ENCODE results near the gene DISP2. TPM values are rescaled to one million over a fixed set of nuclear protein-coding genes. Genes with fewer than 3 reads are reported as not detected.

DISP2 gene
- total and polyA plus RNA-seq, 9 of the 15 experiments (the other 6 are each of a cell fraction or from before 2014, with no cell fraction given) = 0.06 to 0.89 (median 0.15) TPM; not detected in 1

DNA sequence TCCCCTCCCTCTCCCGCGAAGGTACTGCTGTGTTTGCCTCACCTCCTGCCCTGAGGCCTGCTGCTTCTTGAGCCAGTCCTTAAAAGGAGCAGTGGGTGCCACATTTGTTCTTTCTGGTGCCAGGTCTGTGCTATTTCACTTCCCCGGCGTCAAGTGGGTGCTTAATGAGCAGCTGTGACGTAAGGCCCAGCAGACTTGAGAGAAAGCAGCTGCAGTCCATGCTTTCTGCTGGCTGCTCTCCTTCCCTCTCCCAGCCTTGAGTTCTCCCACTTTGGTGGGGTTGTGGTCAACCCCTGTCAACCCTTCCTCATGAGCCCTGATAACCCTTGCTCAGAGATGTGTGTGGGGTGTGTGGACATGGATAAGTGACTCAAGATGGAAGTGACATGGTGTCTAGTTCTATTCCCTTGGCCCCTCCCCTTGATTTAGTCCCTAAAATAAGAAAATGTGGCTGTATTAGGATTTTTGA is 27.6 kb upstream of the DISP2 start (continued):
- TF ChIP-seq ILK (tag; IDR thresholded peaks at IDR 0.05; ENCODE audit: borderline replicate concordance, low read depth) (no peak), PURB (CRISPR knock-in tag; IDR thresholded peaks at IDR 0.05; ENCODE audit: low read depth) (no peak), CREM (IDR thresholded peaks at IDR 0.05; ENCODE audit: low read depth) (peak; percentile 87), WHSC1 (IDR thresholded peaks at IDR 0.05; ENCODE audit: low read length) (no peak), ZBTB17 (CRISPR knock-in tag; IDR thresholded peaks at IDR 0.05) (no peak), SP1 (CRISPR knock-in tag; IDR thresholded peaks at IDR 0.05) (peak; percentile 59; the same call in 1 of the 2 replicates), ZNF212 (CRISPR knock-in tag; IDR thresholded peaks at IDR 0.05) (no peak), ZBED1 (IDR thresholded peaks at IDR 0.05) (no peak), MTF1 (CRISPR knock-in tag; IDR thresholded peaks at IDR 0.05; ENCODE audit: borderline replicate concordance) (no peak), ZNF766 (CRISPR knock-in tag; conservative IDR thresholded peaks at IDR 0.05) (peak; percentile 83; the same call in 1 of the 2 replicates), SMARCA5 (IDR thresholded peaks at IDR 0.05) (0 out of 2 replicates have a peak, but pooled peaks have one; percentile 34), ZNF3 (CRISPR knock-in tag; IDR thresholded peaks at IDR 0.05) (no peak), MAZ (CRISPR knock-in tag; conservative IDR thresholded peaks at IDR 0.05 in 1 of 2, IDR thresholded peaks at IDR 0.05 in 1 of 2) (no peak; a peak in 1 of 4 replicates), ZNF592 (IDR thresholded peaks at IDR 0.05) (peak; percentile 43; the same call in 1 of the 2 replicates), CHCHD3 (CRISPR knock-in tag; IDR thresholded peaks at IDR 0.05) (no peak), GABPB2 (CRISPR knock-in tag; conservative IDR thresholded peaks at IDR 0.05) (no peak), KLF6 (CRISPR knock-in tag; IDR thresholded peaks at IDR 0.05; ENCODE audit: borderline replicate concordance) (no peak)
- TF ChIP-seq, protein P1, sequence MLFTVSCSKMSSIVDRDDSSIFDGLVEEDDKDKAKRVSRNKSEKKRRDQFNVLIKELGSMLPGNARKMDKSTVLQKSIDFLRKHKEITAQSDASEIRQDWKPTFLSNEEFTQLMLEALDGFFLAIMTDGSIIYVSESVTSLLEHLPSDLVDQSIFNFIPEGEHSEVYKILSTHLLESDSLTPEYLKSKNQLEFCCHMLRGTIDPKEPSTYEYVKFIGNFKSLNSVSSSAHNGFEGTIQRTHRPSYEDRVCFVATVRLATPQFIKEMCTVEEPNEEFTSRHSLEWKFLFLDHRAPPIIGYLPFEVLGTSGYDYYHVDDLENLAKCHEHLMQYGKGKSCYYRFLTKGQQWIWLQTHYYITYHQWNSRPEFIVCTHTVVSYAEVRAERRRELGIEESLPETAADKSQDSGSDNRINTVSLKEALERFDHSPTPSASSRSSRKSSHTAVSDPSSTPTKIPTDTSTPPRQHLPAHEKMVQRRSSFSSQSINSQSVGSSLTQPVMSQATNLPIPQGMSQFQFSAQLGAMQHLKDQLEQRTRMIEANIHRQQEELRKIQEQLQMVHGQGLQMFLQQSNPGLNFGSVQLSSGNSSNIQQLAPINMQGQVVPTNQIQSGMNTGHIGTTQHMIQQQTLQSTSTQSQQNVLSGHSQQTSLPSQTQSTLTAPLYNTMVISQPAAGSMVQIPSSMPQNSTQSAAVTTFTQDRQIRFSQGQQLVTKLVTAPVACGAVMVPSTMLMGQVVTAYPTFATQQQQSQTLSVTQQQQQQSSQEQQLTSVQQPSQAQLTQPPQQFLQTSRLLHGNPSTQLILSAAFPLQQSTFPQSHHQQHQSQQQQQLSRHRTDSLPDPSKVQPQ (CRISPR knock-in tag; IDR thresholded peaks at IDR 0.05; ENCODE audit: borderline replicate concordance) = no peak
- TF ChIP-seq, protein P2, sequence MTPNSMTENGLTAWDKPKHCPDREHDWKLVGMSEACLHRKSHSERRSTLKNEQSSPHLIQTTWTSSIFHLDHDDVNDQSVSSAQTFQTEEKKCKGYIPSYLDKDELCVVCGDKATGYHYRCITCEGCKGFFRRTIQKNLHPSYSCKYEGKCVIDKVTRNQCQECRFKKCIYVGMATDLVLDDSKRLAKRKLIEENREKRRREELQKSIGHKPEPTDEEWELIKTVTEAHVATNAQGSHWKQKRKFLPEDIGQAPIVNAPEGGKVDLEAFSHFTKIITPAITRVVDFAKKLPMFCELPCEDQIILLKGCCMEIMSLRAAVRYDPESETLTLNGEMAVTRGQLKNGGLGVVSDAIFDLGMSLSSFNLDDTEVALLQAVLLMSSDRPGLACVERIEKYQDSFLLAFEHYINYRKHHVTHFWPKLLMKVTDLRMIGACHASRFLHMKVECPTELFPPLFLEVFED (CRISPR knock-in tag; conservative IDR thresholded peaks at IDR 0.05) = no peak
- TF ChIP-seq, protein P3, sequence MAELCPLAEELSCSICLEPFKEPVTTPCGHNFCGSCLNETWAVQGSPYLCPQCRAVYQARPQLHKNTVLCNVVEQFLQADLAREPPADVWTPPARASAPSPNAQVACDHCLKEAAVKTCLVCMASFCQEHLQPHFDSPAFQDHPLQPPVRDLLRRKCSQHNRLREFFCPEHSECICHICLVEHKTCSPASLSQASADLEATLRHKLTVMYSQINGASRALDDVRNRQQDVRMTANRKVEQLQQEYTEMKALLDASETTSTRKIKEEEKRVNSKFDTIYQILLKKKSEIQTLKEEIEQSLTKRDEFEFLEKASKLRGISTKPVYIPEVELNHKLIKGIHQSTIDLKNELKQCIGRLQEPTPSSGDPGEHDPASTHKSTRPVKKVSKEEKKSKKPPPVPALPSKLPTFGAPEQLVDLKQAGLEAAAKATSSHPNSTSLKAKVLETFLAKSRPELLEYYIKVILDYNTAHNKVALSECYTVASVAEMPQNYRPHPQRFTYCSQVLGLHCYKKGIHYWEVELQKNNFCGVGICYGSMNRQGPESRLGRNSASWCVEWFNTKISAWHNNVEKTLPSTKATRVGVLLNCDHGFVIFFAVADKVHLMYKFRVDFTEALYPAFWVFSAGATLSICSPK (IDR thresholded peaks at IDR 0.05; ENCODE audit: borderline replicate concordance) = no peak

Data from K562 (cell line).